NCI-H460 (cell line): ENCODE measurements around the gene CACNA1E. TPM values are rescaled to one million over a fixed set of nuclear protein-coding genes. Genes with fewer than 3 reads are reported as not detected.
"Not testable (repeated sequence)": the region's sequence is repeated elsewhere in the genome, so short reads cannot be mapped to it uniquely, and the experiment has no call there.

Experiments used
- DNase-seq: peaks from one replicate; pipeline ENCODE4 v3.0.0-alpha.2; 2016; ENCODE audit warnings: low read depth; ENCODE audit errors: extremely low read depth
- total RNA-seq: library from RNA; depleted of rRNA; stranded (reverse); fragments of >200 nt; shearing (Covaris generic); gene quantifications from 2 replicates; pipeline ENCODE4 v1.2.3, GENCODE V29; 2014

Gene CACNA1E
- total RNA-seq, 1 experiment from 2014 or later, result not detected

GRCh38 chr1:181514298-181515290, 31.3 kb downstream of the CACNA1E start:
- DNase-seq, result no peak

DNA sequence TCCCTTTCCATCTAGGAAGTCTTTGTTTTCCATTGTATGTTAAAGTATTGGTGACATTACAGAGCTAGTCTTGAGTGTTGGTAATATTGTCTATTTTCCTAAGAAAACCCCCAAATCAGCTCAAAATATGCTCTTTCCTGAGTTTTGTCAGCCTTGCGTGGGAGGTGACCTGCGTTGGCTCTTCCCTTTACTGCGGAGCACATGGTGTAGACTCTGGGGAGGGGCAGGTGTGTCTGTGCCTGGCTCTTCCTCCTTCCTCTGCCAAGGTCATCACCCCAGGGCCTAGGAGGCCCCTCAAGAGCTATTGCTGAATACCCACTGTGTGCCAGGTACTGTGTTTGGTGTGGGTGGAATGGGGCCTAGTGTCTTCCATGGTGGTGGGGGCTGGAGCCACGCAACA, 33.4 kb downstream of the CACNA1E start:
- DNase-seq, result no peak

GRCh38 chr1:181517181-181517875, 34.0 kb downstream of the CACNA1E start:
- no peak for DNase-seq

GRCh38 chr1:181518152-181518551, 34.8 kb downstream of the CACNA1E start:
- no peak for DNase-seq

DNA sequence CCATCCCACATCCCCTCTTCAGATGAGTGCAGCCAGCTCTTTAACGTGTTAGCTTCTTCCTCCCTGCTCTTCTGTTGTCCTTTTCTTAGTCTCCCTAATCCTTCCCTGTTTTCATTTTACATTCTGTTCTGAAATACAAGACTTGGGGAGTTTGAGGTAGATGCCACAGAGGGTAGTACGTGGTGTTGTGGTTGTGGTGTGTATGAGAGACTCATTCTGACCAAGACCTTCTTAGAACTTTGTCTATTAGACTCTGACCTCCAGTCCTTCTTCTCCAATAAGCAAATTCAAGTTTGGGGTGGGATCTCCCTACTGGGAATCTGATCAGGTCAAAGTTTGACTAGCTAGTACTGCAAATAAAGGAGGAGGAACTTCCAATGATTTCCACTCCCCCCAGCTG, 39.5 kb downstream of the CACNA1E start:
- DNase-seq, result no peak

DNA sequence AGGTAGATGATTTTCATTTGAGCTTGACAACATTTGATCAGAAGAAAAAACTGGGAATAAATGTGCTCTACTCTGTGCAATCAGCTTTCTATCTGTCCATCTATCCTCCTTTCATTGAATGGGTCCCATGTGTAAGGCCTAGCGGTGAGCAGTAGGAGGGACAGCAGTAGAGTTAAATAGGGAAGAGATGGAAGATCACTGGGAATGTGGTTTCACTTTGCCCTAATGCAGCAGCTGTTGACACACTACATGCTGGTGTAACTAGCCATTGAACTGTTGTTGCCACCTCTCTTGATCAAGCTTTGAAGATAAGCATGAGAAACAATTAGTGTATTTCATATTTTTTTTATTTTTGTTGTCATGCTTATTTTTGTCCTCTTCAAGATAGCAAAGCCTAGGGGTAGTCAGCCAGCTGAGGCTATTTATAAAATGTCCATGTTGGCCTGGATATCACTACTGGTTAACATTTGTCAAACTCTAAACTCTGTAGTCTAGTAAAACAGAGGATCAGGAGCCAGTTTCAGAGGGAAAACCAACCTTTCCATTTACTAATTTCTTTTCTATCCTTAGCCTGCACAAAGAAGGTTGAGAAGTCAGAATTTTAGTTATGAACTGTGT, 41.9 kb downstream of the CACNA1E start:
- DNase-seq, result no peak

- DNase-seq, result not testable (repeated sequence)
These were observed 44.9 kb downstream of the CACNA1E start for GRCh38 chr1:181528241-181528640.

DNA sequence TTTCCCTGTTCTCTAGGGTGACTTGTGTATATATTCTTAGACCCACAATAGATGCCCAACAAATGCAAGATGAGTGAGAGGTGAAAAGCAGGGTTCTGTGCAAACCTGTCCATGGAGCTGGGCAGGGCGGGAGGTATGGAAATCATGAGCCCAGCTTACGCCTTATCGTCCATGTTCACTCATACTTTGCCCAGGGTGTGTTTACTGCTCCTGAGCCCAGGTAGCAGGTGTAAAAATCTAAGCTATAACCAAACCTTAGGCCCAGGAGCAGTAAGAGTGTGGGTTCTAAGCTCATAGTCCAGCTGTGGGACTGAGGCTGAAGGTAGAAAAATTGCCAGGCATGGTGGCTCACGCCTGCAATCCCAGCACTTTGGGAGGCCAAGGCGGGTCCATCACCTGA, 48.1 kb downstream of the CACNA1E start:
- no peak for DNase-seq

- DNase-seq, result no peak
These were observed 48.8 kb downstream of the CACNA1E start for GRCh38 chr1:181531951-181532600.

DNA sequence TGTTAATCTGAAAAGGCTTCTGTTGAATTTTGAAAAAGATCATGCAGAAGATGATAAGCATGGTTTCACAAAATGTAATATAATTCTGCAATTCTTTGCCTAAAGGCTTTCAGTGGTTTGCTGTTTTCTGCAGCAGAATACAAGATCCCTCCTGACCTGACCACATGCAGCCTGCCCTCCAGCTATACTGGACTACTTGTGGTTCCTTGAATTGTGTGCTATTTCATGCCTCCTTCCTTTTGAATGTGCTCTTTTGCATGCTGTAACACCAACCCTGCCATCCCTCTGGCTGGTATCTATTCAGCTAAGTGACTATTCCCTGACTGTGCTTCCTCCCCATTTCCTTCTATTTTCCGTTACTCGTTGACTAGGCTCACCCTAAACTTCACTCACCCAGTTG, 55.5 kb downstream of the CACNA1E start:
- no peak for DNase-seq

- DNase-seq, result no peak
These were observed 58.1 kb downstream of the CACNA1E start for GRCh38 chr1:181541458-181541857.

DNA sequence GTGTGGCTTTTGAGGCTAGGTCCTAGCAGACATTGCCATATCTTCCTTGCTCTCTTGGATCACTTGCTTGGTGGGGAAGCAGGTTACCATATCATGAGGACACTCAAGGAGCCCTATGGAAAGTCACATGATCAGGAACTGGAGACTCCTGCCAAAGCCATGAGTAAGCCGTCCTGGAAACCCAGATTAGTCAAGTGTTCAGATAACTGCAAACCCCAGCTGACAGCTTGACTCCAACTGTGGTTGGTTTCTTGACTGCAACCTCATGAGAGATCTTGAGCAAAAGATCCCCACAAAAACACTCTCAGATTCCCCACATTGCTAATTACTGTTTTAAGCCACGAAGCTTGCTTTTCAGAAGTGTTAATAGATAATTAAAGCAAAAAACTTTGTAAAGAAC, 58.6 kb downstream of the CACNA1E start:
- no peak for DNase-seq

GRCh38 chr1:181542406-181542805, 59.1 kb downstream of the CACNA1E start:
- not testable (repeated sequence) for DNase-seq

GRCh38 chr1:181545395-181545794, 62.1 kb downstream of the CACNA1E start:
- DNase-seq, result no peak

- no peak for DNase-seq
These were observed 65.2 kb downstream of the CACNA1E start for GRCh38 chr1:181548497-181548896.

DNA sequence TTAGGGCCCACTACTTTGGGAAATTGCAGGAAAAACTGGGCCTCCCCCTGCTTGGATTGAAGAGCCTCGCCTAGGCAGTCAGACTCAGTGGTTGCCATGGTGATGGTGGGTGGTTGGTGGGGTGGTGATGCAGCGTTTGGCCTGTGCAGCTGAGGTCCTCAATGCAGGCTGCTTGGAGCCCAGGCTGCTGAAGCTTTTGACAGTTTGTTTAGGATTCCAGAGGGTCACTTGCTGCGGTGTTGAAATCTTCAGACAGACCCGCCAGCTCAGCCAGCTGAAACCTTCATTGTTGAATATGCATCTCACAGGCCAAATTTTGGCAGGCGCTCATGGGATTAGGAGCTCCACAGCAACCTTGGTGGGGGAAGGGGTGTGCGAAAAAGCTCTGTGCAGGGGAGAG, 67.9 kb downstream of the CACNA1E start:
- no peak for DNase-seq

- DNase-seq, result no peak
These were observed 68.4 kb downstream of the CACNA1E start for GRCh38 chr1:181551754-181552153.

GRCh38 chr1:181554465-181554864, 71.1 kb downstream of the CACNA1E start:
- no peak for DNase-seq

DNA sequence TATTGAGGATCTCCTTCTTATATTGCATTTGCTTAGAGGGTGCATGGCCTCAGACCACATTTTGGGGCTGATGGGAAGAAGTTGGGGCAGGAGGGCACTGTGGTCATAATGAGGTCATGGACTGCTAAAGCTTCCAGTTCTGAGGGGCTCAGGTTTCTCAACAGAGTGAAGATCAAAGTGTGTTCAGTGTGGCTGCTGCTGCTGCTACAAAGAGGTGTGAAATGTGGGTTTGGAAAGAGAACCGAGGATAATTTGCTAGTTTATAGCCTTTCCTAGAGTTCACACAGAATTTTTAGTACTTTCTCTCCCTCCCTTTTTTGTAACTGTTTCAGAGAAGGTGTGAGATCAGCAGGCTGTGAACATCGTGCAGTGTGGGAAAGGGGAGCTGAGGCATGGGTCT, 73.3 kb downstream of the CACNA1E start:
- no peak for DNase-seq

GRCh38 chr1:181557313-181557712, 74.0 kb downstream of the CACNA1E start:
- no peak for DNase-seq

DNA sequence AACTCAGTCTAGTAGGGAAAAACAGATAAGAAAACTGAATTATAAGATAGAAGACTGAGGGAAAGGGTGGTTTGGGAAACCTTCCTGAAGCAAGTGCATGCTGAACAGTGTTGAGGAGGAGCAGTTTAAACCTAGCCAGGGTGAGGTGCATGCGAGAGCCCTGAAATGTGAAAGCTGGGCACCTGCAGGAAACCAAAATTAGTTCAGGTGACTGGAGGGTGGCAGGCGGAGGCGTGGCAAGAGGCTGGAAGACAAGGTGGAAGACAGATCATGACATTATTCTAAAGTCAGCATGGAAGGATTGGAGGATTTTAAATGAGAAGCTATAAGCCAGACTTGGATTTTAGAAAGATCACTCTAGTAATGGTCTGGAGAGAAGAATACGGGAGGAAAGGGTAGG, 75.1 kb downstream of the CACNA1E start:
- no peak for DNase-seq
